ENCODE results near the gene SNRNP35.

The SNRNP35 gene

DNA sequence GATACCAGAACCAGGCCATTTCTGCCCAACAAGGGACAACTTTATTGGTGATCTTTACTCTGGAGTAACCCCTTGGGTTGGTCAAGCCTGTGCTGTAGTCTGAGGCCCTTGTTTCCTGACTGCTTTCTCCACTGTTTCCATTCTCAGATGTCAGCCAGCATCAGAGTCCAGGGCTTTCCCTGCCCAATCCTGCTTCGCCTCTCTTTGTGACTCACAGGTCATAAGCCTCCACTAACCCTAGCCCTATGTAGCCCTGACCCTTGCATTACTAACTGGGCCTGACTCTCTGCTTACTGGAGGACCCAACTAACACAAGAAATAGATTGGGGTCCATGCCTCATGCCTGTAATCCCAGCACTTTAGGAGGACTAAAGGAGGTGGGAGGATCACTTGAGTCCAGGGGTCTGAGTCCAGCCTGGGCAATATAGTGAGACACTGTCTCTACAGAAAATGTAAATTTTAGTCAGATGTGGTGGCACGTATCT lies 8.6 kb upstream of the SNRNP35 start:
- TF ChIP-seq TAF1 (IDR thresholded peaks at IDR 0.05; ENCODE audit: borderline replicate concordance, insufficient read depth, low read length) (no peak), SIN3A (IDR thresholded peaks at IDR 0.05; ENCODE audit: borderline replicate concordance, insufficient read depth, low read length) (no peak), POLR2AphosphoS5 (IDR thresholded peaks at IDR 0.05; ENCODE audit: low read depth, low read length) (no peak), FOXP2 (optimal IDR thresholded peaks at IDR 0.05; ENCODE audit: borderline replicate concordance, extremely low read depth, extremely low read length, insufficient read depth) (no peak)
- TF ChIP-seq, protein P1, sequence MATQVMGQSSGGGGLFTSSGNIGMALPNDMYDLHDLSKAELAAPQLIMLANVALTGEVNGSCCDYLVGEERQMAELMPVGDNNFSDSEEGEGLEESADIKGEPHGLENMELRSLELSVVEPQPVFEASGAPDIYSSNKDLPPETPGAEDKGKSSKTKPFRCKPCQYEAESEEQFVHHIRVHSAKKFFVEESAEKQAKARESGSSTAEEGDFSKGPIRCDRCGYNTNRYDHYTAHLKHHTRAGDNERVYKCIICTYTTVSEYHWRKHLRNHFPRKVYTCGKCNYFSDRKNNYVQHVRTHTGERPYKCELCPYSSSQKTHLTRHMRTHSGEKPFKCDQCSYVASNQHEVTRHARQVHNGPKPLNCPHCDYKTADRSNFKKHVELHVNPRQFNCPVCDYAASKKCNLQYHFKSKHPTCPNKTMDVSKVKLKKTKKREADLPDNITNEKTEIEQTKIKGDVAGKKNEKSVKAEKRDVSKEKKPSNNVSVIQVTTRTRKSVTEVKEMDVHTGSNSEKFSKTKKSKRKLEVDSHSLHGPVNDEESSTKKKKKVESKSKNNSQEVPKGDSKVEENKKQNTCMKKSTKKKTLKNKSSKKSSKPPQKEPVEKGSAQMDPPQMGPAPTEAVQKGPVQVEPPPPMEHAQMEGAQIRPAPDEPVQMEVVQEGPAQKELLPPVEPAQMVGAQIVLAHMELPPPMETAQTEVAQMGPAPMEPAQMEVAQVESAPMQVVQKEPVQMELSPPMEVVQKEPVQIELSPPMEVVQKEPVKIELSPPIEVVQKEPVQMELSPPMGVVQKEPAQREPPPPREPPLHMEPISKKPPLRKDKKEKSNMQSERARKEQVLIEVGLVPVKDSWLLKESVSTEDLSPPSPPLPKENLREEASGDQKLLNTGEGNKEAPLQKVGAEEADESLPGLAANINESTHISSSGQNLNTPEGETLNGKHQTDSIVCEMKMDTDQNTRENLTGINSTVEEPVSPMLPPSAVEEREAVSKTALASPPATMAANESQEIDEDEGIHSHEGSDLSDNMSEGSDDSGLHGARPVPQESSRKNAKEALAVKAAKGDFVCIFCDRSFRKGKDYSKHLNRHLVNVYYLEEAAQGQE (IDR thresholded peaks at IDR 0.05; ENCODE audit: insufficient read depth in 1 of 2, low read depth in 2 of 2, low read length in 2 of 2), result no peak

DNA sequence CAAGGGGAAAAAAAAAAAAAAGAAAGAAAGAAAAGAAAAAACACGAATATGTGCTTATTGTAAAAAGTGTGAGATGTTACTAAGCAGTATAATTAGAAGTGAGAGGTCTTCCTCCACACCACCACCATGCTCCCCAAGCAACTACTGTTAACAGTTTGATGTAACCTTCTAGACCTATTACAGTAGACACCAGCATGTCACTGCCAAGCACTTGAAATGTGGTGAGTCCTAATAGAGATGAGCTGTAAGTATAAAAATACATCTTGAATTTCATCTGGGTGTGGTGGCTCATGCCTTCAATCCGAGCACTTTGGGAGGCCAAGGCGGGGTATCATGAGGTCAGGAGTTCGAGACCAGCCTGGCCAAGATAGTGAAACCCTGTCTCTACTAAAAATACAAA lies 8.1 kb upstream of the SNRNP35 start:
- TF ChIP-seq, protein P1 (IDR thresholded peaks at IDR 0.05; ENCODE audit: insufficient read depth in 1 of 2, low read depth in 2 of 2, low read length in 2 of 2), result no peak
- no peak for TF ChIP-seq SIN3A (IDR thresholded peaks at IDR 0.05; ENCODE audit: borderline replicate concordance, insufficient read depth, low read length)
- no peak for TF ChIP-seq FOXP2 (optimal IDR thresholded peaks at IDR 0.05; ENCODE audit: borderline replicate concordance, extremely low read depth, extremely low read length, insufficient read depth)
- TF ChIP-seq TAF1 (IDR thresholded peaks at IDR 0.05; ENCODE audit: borderline replicate concordance, insufficient read depth, low read length), result no peak

DNA sequence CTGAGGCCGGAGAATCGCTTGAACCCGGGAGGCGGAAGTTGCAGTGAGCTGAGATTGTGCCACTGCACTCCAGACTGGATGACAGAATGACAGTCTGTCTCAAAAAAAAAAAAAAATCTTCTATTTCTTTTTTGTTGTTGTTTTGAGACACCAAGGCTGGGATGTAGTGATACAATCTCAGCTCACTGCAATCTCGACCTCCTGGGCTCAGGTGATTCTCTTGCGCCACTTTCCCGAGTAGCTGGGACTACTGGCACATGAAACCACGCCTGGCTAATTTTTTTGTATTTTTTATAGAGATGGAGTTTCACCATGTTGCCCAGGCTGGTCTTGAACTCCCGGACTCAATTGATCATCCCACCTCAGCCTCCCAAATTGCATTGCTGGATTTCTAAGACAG lies 7.3 kb upstream of the SNRNP35 start:
- TF ChIP-seq SIN3A (IDR thresholded peaks at IDR 0.05; ENCODE audit: borderline replicate concordance, insufficient read depth, low read length) (no peak), POLR2AphosphoS5 (IDR thresholded peaks at IDR 0.05; ENCODE audit: low read depth, low read length) (no peak), TAF1 (IDR thresholded peaks at IDR 0.05; ENCODE audit: borderline replicate concordance, insufficient read depth, low read length) (no peak), FOXP2 (optimal IDR thresholded peaks at IDR 0.05; ENCODE audit: borderline replicate concordance, extremely low read depth, extremely low read length, insufficient read depth) (no peak)
- TF ChIP-seq, protein P1 (IDR thresholded peaks at IDR 0.05; ENCODE audit: insufficient read depth in 1 of 2, low read depth in 2 of 2, low read length in 2 of 2), result no peak

DNA sequence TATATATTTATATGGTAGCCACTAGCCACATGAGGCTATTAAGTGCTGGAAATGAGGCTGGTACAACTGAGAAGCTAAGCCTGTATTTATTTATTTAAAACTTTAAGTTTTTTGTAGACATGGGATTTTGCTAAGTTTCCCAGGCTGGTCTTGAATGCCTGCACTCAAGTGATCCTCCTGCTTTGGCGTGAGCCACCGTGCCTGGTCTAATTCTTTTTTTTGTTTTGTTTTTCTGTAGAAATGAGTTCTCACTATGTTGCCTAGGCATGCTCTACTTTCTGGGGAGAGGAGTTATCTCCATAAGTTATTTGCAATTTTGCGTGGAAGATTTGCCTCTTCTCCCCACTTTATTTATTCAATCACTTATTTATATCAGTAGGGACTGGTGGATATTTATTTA lies 4.8 kb upstream of the SNRNP35 start:
- TF ChIP-seq, protein P1 (IDR thresholded peaks at IDR 0.05; ENCODE audit: insufficient read depth in 1 of 2, low read depth in 2 of 2, low read length in 2 of 2), result no peak
- TF ChIP-seq FOXP2 (optimal IDR thresholded peaks at IDR 0.05; ENCODE audit: borderline replicate concordance, extremely low read depth, extremely low read length, insufficient read depth) (no peak), POLR2AphosphoS5 (IDR thresholded peaks at IDR 0.05; ENCODE audit: low read depth, low read length) (no peak), SIN3A (IDR thresholded peaks at IDR 0.05; ENCODE audit: borderline replicate concordance, insufficient read depth, low read length) (no peak), TAF1 (IDR thresholded peaks at IDR 0.05; ENCODE audit: borderline replicate concordance, insufficient read depth, low read length) (no peak)

DNA sequence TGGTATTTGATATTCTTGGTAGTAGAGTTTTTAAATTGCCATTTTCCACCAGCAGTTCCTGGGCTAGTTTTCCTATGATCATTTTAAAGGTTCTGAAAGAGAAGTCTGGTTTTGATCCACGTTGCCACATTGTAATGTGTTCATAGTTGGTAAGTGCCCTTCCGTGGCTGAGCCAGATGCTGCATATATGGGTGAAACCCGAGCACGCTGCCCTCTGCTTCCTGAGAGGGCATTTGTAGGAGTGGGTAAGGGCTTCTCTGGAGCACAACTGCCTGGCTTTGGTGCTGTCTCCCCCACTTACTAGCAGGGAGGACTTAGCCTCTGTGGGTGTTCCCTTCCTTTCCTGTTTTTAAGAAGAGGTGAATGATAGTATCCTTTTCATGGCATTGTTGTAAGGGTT lies 7.1 kb downstream of the SNRNP35 start:
- TF ChIP-seq POLR2AphosphoS5 (IDR thresholded peaks at IDR 0.05; ENCODE audit: low read depth, low read length) (no peak), FOXP2 (optimal IDR thresholded peaks at IDR 0.05; ENCODE audit: borderline replicate concordance, extremely low read depth, extremely low read length, insufficient read depth) (no peak), TAF1 (IDR thresholded peaks at IDR 0.05; ENCODE audit: borderline replicate concordance, insufficient read depth, low read length) (no peak), SIN3A (IDR thresholded peaks at IDR 0.05; ENCODE audit: borderline replicate concordance, insufficient read depth, low read length) (no peak)
- TF ChIP-seq, protein P1 (IDR thresholded peaks at IDR 0.05; ENCODE audit: insufficient read depth in 1 of 2, low read depth in 2 of 2, low read length in 2 of 2), result no peak
